Activated naive CD8-positive, alpha-beta T cell treated with anti-CD3 and anti-CD28 coated beads, Interleukin-2, amount 50 U/mL, for 24 hours (primary cell): ENCODE measurements around the gene MRPL27.
"Not testable (repeated sequence)": the region's sequence is repeated elsewhere in the genome, so short reads cannot be mapped to it uniquely, and the experiment has no call there.

Experiments
- ATAC-seq: fragments of 150-1000 bp; cut with Tn5 transposase; one replicate; pipeline ENCODE4 v1.10.0; 2021
- DNase-seq: peaks from one replicate; pipeline ENCODE4 v3.0.0; 2021
- H3K27ac Mint-ChIP-seq: one replicate; pipeline ENCODE4 v1.8.0; 2021; ENCODE audit warnings: mild to moderate bottlenecking, mixed read lengths
- H3K27me3 Mint-ChIP-seq: one replicate; pipeline ENCODE4 v1.8.0; 2021; ENCODE audit warnings: mixed read lengths
- H3K36me3 Mint-ChIP-seq: one replicate; pipeline ENCODE4 v1.8.0; 2021; ENCODE audit warnings: low read depth, mixed read lengths
- H3K4me1 Mint-ChIP-seq: one replicate; pipeline ENCODE4 v1.8.0; 2021; ENCODE audit warnings: mixed read lengths
- H3K4me3 Mint-ChIP-seq: one replicate; pipeline ENCODE4 v1.8.0; 2021; ENCODE audit warnings: mild to moderate bottlenecking, moderate library complexity, mixed read lengths
- H3K9me3 Mint-ChIP-seq: one replicate; pipeline ENCODE4 v1.8.0; 2021; ENCODE audit warnings: mixed read lengths

MRPL27 gene

DNA sequence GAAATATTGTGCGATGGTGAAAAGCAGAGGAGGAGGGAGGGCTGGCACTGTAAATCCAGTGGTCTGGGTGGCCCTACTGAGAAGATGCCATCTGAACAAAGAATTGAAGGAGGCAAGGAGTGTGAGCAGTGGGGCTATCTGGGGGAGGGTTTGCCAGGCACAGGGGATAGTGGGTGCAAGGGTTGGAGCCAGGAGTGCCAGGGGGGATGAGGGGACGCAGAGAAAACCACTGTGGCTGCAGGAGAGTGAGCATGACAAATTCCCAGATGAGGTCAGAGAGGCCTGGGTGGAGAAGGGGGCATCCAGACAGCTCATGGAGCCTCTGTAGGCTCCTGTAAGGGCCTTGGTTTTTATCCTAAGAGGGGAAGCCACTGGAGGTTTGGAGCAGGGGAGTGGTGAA lies 22.3 kb downstream of the MRPL27 start:
- Mint-ChIP-seq H3K4me1 (peaks cover 32% of the 10 kb centered on the region), H3K36me3 (peaks cover 2% of the 10 kb centered on the region), H3K27ac (no peak overlapping the region), H3K9me3 (no peaks in the 10 kb centered on the region), H3K27me3 (no peaks in the 10 kb centered on the region), H3K4me3 (no peak overlapping the region)
- no peak for DNase-seq
- ATAC-seq, result no peak

DNA sequence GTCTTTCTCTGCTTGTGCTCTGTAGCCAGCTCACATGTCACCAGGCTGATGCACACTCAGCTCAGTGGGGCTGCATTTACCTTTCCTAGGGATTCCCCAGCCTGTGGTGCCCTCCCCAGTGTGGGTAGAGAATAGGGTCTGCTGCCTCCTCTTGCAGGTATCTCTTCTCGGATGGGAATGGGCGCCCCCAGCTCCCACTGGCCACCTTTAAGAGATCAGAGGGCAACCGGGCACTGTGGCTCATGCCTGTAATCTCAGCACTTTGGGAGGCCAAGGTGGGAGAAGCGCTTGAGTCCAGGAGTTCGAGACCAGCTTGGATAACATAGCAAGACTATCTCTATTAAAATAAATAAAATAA lies 23.8 kb downstream of the MRPL27 start:
- no peak for DNase-seq
- no peak for ATAC-seq

DNA sequence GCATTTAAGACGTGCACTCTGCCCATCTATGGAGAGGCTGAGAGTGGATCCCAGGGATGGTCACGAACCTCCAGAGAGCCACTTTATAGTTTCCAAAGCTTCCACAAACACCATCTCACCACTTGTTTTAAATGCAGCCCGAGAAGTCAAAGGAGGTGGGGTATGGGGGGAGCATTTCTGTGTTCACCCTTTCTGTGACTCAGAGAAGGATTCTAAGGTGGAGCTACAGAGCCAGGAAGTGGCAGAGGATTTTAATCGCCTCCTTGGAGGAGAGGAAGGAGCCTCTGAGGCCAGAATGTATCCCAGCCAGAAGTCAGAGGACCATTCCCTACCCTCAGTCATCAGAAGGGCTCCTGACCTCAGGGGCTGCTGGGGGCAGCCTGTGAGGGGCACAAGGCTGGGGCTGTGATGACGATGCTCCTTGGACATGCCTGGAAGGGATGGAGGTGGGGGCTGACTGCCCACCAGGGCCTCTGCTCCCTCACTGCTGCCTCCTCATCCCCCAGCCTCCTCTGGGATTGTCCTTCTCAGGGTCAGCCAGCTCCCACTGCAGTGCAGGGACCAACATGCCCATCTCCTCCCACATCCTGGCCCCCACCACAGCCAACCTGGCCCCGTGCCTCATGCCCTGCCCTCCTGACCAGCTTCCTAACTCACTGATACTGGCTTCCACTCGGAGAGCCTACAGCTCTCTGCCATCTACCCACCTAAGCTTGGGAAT lies 24.3 kb downstream of the MRPL27 start:
- Mint-ChIP-seq H3K27me3 (no peaks in the 10 kb centered on the region), H3K27ac (peak overlapping the region; percentile 48), H3K4me3 (peak overlapping the region; percentile 89), H3K9me3 (no peaks in the 10 kb centered on the region), H3K36me3 (peaks cover 2% of the 10 kb centered on the region), H3K4me1 (peaks cover 40% of the 10 kb centered on the region)
- DNase-seq (no peak), ATAC-seq (no peak)

More for the DNA sequence above, 23.8 kb downstream of the MRPL27 start:
- Mint-ChIP-seq H3K27ac (peak overlapping the region; percentile 48), H3K36me3 (peaks cover 2% of the 10 kb centered on the region), H3K4me1 (peaks cover 40% of the 10 kb centered on the region), H3K9me3 (no peaks in the 10 kb centered on the region), H3K4me3 (no peak overlapping the region), H3K27me3 (no peaks in the 10 kb centered on the region)

DNA sequence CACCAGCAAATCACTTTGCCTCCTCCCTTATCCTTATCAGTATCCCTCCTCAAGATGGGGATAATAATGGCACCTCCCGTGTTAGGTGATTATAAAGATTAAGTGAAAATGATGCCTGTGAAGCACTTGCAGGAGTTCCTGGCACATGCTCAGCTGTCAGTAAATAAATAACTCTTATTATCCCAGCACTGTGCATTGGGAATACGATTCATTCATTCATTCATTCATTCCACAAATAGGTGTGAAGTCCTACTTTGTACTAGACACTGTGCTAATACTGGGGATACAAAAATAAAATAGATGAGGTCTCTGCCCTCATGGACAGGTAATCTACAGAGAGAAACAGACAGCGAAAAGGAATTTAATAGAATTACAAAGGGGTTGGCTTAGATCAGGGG lies 25.1 kb downstream of the MRPL27 start:
- Mint-ChIP-seq H3K27ac (no peak overlapping the region), H3K9me3 (no peaks in the 10 kb centered on the region), H3K4me3 (peak overlapping the region; percentile 89), H3K27me3 (no peaks in the 10 kb centered on the region), H3K36me3 (peaks cover 2% of the 10 kb centered on the region), H3K4me1 (peaks cover 40% of the 10 kb centered on the region)
- no peak for ATAC-seq
- no peak for DNase-seq

DNA sequence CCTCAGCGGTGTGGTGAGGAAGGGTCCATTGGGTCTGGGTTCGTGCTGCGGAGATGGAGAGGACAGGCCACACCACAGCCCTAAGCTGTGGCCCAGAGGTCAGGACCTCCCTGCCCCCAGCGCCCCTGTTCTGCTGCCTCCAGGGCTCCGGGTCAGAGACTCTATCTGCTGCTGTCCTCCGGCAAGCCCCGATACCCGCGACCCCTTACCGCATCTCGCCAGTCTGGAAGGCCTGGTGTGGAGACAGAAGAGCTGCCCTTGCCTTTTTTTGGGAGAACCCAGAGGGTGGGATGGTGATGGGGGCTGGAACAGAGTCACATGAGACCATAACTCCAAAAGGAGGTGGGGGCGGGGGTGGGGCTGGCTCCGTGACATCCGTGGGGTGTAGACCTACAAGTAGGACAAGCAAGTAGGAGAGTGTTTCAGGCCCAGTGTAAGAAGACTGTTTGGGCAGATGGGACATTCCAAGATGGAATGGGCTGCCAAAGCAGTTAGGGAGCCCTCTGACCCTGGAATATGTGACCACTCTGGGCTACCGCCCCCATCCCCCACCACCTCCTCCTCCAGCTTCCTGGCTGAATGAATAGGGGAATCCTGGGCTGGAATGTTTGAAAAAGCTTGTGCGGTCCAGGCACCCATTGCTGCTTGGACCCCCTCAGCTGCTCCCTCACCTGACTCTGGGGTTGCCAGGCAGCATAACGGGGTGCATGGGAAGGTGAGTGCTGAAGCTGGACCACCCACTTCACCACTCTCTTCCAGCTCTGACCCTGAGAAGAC lies 25.7 kb downstream of the MRPL27 start:
- H3K9me3 Mint-ChIP-seq, result no peaks in the 10 kb centered on the region

DNA sequence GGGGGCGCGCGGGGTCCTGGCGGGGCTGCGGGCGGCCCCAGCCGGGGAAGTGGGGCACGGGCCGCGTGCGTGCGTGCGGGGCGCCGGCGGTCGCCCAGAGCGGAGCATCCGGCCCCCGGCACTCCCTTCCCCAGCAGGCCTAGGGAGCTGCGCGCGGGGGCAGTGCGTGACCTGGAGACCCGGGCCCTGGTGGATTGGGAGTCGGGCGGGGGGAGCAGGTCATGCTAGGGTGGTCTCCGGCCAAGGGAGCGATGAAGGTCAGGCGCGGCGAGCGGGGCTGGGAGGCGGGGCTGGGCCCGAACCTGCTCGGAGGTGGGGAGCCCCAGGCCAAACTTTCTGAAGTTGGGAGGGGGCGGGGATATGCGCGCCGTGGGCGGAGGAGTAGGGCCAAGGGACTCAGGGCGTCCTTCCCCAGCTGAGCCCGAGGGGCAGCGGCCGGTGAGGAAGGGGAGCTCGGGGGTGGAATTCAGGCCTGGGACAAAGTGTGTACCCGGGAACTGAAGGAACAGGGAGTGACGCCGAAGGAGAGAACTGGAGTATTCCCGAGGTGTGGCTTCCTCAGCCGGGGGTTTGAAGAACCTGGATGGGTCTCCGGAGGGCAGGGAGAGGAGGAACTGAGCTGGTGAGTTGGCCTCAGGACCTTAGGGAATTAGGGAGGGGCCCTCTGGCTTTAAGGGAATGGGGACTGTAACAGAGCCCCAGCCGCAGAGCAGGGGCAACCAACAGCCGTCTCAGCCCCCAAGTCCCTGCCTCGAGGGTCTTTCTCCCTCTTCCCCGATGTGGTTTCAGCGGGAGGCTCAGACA lies 26.5 kb downstream of the MRPL27 start:
- DNase-seq, result peak; percentile 55
- Mint-ChIP-seq H3K9me3 (no peaks in the 10 kb centered on the region), H3K4me3 (peak overlapping the region; percentile 89), H3K27ac (peak overlapping the region; percentile 89), H3K4me1 (peaks cover 38% of the 10 kb centered on the region), H3K36me3 (no peaks in the 10 kb centered on the region), H3K27me3 (no peaks in the 10 kb centered on the region)
- peak; percentile 60 for ATAC-seq

More for the DNA sequence above, 25.7 kb downstream of the MRPL27 start:
- H3K4me3 Mint-ChIP-seq, result peak overlapping the region; percentile 89
- H3K27me3 Mint-ChIP-seq, result no peaks in the 10 kb centered on the region
- peak overlapping the region; percentile 82 for H3K27ac Mint-ChIP-seq
- DNase-seq (no peak), ATAC-seq (no peak)
- peaks cover under 1% of the 10 kb centered on the region for H3K36me3 Mint-ChIP-seq
- H3K4me1 Mint-ChIP-seq, result peaks cover 40% of the 10 kb centered on the region

DNA sequence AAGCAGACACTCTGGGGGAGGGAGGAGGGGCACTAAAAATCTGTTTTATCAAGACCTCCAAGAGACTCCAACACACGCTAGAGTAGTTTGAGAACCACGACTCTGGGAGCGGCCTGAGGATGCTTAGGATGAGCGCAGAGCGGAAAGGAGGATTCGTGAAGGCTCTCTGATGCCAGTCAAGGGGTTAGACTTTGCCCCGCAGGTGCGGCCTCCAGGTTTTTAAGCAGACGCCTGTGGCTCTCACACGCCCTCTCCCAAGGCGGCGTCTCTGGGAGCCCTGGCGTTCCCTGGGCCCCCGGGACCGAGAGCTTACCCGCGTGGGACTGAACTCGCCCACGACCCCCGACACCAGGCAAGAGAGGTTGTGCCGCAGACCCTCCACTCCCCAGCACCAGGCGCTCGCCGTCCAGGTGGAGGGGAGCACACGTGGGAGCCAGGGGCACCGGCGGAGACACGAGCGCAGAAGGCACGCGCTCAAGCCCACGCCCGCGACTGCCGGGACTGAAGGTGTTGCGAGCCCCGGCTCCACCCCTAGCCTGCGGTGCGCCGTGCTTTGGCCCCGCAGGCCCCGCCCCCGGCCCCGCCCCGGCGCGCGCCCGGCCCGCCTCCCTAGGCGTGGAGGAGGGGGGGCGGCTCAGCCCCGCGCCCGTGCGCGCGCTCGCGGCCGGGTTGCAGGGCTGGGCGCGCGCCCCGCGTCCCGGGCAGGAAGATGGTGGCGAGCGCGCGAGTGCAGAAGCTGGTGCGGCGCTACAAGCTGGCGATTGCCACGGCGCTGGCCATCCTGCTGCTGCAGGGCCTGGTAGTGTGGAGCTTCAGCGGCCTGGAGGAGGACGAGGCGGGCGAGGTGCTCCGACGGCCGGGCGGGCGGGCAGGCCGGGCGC lies 27.3 kb downstream of the MRPL27 start, which contains the start of gene XYLT2:
Gene XYLT2, plus strand, starts transcription at position 695 of the 881 bp plus-strand sequence. Its CDS starts 15 bp downstream, at position 710.
- no peaks in the 10 kb centered on the region for H3K9me3 Mint-ChIP-seq
- H3K27me3 Mint-ChIP-seq, result no peaks in the 10 kb centered on the region
- no peaks in the 10 kb centered on the region for H3K36me3 Mint-ChIP-seq
- H3K4me1 Mint-ChIP-seq, result peaks cover 37% of the 10 kb centered on the region
- H3K27ac Mint-ChIP-seq, result peak within 1 kb of the TSS; percentile 89
- ATAC-seq, result peak; percentile 86
- DNase-seq, result peak; percentile 89
- peak within 1 kb of the TSS; percentile 89 for H3K4me3 Mint-ChIP-seq

DNA sequence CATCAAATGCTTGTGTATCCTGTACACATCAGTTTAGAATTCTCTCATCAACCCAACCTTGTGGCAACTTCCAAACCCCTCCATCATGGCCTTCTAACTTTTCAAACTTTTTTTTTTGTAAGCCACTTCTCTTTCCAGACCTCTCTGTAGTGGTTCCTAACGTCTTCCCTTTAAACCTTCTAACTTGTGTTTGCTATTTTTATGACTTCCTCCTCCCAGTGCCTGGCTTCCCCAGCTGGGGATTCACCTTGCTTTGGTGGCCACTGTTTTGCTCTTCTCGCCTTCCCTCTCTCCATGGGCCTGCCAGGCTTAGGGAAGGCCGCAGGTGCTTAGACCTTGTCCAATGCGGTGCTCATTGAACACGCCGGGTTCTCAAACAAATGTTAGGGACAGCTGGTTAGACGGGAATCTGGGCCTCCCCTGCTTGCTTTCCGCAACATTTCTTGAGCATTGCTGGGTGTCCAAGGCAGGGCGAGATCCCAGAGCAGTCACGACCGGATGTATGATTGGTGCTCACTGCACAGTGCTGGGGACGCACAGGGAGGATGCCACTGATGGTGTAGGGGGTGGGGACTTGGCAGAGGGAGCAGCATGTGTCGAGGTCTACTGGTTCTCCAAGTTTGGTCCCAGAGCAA lies 28.1 kb downstream of the MRPL27 start:
- ATAC-seq (no peak), DNase-seq (no peak)
- Mint-ChIP-seq H3K9me3 (no peaks in the 10 kb centered on the region), H3K4me1 (peaks cover 37% of the 10 kb centered on the region), H3K36me3 (no peaks in the 10 kb centered on the region), H3K27ac (peak overlapping the region; percentile 70), H3K4me3 (peak overlapping the region; percentile 89), H3K27me3 (no peaks in the 10 kb centered on the region)

DNA sequence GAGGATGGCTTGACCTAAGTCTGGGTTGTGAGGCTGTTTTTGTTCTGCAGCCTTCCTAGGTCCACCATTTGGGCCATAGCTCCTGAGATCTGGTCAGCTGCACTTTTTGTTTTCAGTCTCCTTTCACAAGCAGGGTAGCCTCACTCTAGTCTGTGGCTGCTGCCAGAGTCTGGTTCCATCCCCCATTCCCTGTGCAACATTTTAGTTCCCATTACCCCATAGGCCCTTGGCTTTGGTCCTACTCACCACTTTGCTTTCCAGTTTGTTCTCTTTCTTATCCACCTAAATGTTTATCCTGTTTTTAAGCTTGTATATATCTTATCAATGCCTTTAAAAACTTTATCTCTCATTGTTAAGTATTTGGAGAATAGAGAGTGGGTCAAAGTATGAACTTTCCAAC lies 33.6 kb downstream of the MRPL27 start:
- DNase-seq, result no peak

DNA sequence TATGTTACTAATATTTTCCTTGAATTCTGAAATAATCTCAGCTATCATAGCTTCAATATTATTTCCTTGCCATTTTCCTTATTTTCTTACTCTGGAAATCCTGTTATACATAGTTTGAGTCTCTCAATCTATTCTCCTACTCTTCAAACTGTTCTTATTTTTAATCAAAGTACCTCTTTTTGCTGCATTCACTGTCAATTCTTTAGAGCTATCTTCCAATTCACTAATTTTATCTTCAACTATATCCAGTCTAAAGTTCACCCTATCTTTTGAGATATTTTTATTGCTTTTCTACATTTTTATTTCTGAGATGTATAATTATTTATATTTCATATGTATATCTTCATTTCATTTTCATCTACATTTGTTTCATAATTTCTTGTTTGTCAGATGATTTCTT lies 34.3 kb downstream of the MRPL27 start:
- no peaks in the 10 kb centered on the region for H3K36me3 Mint-ChIP-seq
- ATAC-seq (no peak), DNase-seq (no peak)
- H3K27me3 Mint-ChIP-seq, result peaks cover 4% of the 10 kb centered on the region
- H3K4me1 Mint-ChIP-seq, result peaks cover 2% of the 10 kb centered on the region
- no peak overlapping the region for H3K4me3 Mint-ChIP-seq
- peaks cover 9% of the 10 kb centered on the region for H3K9me3 Mint-ChIP-seq
- H3K27ac Mint-ChIP-seq, result no peak overlapping the region

More for the DNA sequence above, 33.6 kb downstream of the MRPL27 start:
- H3K4me1 Mint-ChIP-seq, result no peaks in the 10 kb centered on the region
- no peaks in the 10 kb centered on the region for H3K27me3 Mint-ChIP-seq
- no peaks in the 10 kb centered on the region for H3K36me3 Mint-ChIP-seq
- H3K9me3 Mint-ChIP-seq, result peaks cover 9% of the 10 kb centered on the region
- no peak overlapping the region for H3K4me3 Mint-ChIP-seq
- no peak for ATAC-seq
- H3K27ac Mint-ChIP-seq, result no peak overlapping the region

DNA sequence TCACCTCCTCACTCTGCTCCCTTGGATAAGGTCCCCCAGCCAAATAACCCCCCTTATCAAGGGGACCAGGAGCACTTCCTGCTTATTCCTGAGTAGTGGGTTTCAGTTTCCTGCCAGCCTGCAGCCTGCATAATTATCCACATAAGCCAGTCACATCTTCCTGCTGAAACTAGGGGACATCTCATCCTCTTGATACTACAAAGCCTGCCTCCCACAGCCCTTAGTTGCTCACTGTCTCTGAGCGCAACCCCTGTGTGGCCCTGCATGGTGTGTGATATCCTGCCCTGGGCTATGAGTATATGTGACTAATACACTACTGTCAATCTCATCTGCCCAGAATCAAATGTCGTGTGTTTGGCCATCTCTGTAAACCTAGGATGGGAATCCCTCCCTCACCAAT lies 35.0 kb downstream of the MRPL27 start:
- ATAC-seq (peak; percentile 86), DNase-seq (no peak)
- H3K4me3 Mint-ChIP-seq, result no peak overlapping the region
- no peak overlapping the region for H3K27ac Mint-ChIP-seq
- peaks cover 4% of the 10 kb centered on the region for H3K27me3 Mint-ChIP-seq
- peaks cover 5% of the 10 kb centered on the region for H3K4me1 Mint-ChIP-seq
- peaks cover 9% of the 10 kb centered on the region for H3K9me3 Mint-ChIP-seq
- H3K36me3 Mint-ChIP-seq, result no peaks in the 10 kb centered on the region

DNA sequence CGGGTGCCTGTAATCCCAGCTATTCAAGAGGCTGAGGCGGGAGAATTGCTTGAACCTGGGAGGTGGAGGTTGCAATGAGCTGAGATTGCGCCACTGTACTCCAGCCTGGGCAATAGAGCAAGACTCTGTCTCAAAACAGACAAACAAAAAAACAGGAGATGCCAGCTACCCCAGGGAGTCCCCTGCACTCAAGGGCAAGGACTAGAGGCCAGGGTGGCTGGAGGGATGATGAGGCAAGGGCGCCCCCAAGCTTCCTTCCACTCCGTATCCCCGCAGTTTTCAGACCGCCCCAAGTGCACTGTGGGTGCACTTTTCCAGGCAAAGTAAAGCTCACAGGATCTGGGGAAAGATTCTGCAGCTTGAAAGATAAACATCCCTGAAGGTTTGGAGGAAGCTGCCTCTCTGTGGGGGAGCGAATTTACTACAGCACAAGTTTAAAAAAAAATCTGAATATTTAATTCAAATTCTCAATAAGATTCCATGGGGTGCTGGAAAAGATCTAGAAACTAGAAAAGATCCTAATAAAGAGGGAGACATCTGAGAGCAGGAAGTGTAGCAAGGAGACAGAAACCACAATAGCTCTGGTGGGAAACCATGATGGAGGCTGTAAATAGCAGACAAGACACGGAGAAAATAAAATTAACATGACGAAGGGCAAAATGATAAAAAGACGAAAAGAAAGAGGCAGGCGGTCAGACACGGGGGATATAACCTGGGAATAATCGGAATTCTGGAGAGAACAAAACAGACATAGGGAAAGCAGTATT lies 39.5 kb downstream of the MRPL27 start:
- H3K4me3 Mint-ChIP-seq, H3K27ac Mint-ChIP-seq: not testable (repeated sequence)
- DNase-seq, result peak; percentile 21

DNA sequence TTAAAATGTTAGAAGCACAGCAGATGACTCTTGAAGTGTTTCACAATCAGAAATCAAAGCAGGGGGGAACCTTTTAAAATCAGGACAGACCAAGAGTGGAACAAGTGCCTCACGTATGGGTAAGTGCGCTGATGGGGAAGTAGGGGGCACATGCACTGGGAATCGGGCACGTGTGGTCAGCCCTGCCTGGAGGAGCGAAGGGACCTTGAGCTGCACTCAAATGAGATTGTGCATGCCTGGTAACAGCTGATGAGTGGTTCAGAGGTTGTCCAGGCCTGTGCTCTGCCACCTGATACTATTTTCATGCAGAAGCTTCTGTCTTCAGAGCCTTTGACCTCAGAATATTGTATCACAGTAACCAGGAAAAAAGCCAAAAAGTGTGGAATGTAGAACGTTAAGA lies 40.8 kb downstream of the MRPL27 start:
- H3K27ac Mint-ChIP-seq, result no peak overlapping the region
- H3K4me3 Mint-ChIP-seq, result no peak overlapping the region
- DNase-seq, result no peak

More for the DNA sequence above, 39.5 kb downstream of the MRPL27 start:
- ATAC-seq, H3K4me1 Mint-ChIP-seq, H3K27me3 Mint-ChIP-seq, H3K36me3 Mint-ChIP-seq, H3K9me3 Mint-ChIP-seq: not testable (repeated sequence)

More for the DNA sequence above, 40.8 kb downstream of the MRPL27 start:
- Mint-ChIP-seq H3K27me3 (peaks cover 8% of the 10 kb centered on the region), H3K36me3 (no peaks in the 10 kb centered on the region), H3K9me3 (no peaks in the 10 kb centered on the region), H3K4me1 (peaks cover 7% of the 10 kb centered on the region)
- ATAC-seq, result no peak
